GM10266 (cell line): ENCODE results near the gene GID8.
A peak's percentile ranks its signal among the peaks of the same experiment; 100 is the strongest.

Experiments used
- DNase-seq: peaks from one replicate; pipeline ENCODE4 v3.0.0; 2012; ENCODE audit errors: extremely low spot score
- TF ChIP-seq, protein P1 (sequence below): IDR thresholded peaks from 2 replicates; pipeline ENCODE4 v1.5.1; 2012; ENCODE audit warnings: mild to moderate bottlenecking, low read depth; ENCODE audit not compliant: control insufficient read depth, insufficient read depth; ENCODE audit errors: missing control alignments

GID8 gene

DNA sequence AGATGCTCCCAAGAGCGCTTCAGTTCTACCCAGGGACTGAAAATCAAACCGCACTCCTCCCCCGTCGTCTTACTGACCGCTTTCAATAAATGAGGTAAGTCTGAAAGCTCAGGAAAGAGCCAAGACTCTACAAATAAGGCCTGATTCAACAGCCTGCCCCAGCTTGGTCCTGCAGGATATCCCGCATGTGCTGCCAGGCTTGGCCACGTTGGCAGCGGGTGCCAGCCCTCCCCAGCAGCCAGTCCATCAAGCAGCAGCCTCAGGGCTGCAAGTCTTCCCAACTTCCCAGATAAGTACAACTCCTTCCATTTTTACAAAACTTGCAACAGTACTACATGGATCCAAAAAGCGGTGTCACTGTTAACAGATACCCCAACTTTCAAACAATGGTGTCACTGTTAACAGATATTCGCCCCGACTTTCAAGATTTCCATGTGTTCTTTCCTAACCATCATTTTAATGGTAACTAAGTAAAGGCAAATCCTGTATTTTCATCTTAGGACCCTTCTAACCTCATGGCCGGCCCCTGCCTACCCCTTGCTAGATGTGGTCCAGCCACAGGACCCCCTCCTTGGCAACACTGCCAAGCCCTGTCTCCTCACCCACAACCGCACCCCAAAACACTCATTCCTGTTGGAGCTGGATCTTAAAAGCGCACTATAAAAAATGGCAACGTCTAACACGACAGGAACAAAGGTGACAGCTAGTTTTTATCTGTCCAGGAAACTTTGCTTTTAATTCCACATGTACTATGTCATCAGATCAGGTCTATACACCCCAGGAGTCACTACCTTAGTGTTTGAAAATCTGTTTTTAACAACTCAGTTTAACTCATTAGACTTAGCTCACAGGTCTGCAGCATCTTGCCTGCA is 39.6 kb upstream of the GID8 start:
- DNase-seq = no peak
- TF ChIP-seq, protein P1, sequence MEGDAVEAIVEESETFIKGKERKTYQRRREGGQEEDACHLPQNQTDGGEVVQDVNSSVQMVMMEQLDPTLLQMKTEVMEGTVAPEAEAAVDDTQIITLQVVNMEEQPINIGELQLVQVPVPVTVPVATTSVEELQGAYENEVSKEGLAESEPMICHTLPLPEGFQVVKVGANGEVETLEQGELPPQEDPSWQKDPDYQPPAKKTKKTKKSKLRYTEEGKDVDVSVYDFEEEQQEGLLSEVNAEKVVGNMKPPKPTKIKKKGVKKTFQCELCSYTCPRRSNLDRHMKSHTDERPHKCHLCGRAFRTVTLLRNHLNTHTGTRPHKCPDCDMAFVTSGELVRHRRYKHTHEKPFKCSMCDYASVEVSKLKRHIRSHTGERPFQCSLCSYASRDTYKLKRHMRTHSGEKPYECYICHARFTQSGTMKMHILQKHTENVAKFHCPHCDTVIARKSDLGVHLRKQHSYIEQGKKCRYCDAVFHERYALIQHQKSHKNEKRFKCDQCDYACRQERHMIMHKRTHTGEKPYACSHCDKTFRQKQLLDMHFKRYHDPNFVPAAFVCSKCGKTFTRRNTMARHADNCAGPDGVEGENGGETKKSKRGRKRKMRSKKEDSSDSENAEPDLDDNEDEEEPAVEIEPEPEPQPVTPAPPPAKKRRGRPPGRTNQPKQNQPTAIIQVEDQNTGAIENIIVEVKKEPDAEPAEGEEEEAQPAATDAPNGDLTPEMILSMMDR = no peak

GRCh38 chr20:62898970-62899632 is 38.8 kb upstream of the GID8 start:
- TF ChIP-seq, protein P1 = no peak
- DNase-seq = peak; percentile 73

- no peak for DNase-seq
- TF ChIP-seq, protein P1 = no peak
These were observed 38.3 kb upstream of the GID8 start for GRCh38 chr20:62899633-62900051.

- TF ChIP-seq, protein P1 = peak; percentile 96
- peak; percentile 91 for DNase-seq
These were observed 37.8 kb upstream of the GID8 start for GRCh38 chr20:62900052-62900691.

DNA sequence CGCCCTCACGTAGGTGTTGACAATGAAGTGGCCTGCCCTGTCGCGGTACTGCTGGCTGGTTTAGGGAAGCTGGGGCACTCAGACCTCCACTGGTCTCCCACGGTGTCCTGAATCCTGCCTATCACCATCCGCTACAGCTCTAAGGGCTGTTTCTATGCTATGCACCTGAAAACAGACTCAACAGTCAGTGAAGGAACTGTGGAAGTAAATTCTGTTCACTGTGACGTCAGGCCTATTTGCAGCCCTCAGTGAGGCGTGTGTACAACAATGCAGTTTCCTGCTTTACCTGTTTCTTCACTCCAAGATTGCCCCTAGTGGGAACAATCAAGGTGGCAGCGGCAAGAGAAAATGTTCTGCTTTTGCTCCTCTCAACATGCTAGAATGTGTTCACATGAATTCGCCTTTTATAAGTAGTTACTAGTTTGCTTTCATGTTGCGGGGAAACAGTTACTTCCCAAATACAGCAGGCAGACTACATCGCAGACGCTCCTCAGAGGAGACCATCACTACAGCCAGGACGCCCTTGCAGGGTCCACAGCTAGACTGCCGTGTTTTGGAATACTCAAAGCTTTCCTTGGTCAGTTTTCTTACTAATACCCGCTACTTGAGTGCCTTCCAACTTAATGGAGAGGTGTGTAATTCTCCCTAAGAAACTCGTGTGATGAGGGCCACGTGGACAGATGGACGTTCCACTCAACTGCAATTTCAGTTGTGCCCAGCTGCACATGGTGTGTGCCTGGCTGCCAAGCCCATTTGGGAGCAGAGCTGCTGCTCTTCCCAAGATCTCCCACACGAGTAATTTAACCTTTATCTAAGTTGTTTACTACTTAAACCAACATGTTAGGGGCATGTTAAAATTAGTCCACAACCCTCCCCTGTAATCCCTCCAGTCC is 37.0 kb upstream of the GID8 start:
- DNase-seq = no peak
- TF ChIP-seq, protein P1 = no peak

GRCh38 chr20:62901891-62902290 is 36.1 kb upstream of the GID8 start:
- TF ChIP-seq, protein P1 = no peak
- no peak for DNase-seq
